Astrocyte (in vitro differentiated cells and primary cell): Measurements from ENCODE around the gene RGS1. TPM values are rescaled to one million over a fixed set of nuclear protein-coding genes. Genes with fewer than 3 reads are reported as not detected.

Experiments used
- DNase-seq: peaks from one replicate; pipeline ENCODE4 v3.0.0-alpha.2; 2010; ENCODE audit warnings: low read depth
- FAIRE-seq: peaks from 2 replicates; lab custom pipeline; 2011; peaks lifted over from hg19 to GRCh38; lab: Jason Lieb, UNC
- H2AFZ ChIP-seq: 2 replicates; pipeline ENCODE4 v1.6.0; 2012; ENCODE audit warnings: low read depth, low read length, inconsistent platforms
- H3K27ac ChIP-seq: 2 replicates; pipeline ENCODE4 v1.5.1; 2011; ENCODE audit warnings: low read depth, low read length, inconsistent platforms
- H3K27me3 ChIP-seq: 2 replicates; pipeline ENCODE4 v1.6.0; 2011; ENCODE audit warnings: low read length, inconsistent platforms; ENCODE audit not compliant: insufficient read depth
- H3K36me3 ChIP-seq: 2 replicates; pipeline ENCODE4 v1.5.1; 2011; ENCODE audit warnings: low read length, inconsistent platforms; ENCODE audit not compliant: insufficient read depth
- H3K4me1 ChIP-seq: 2 replicates; pipeline ENCODE4 v1.5.1; 2011; ENCODE audit warnings: low read length, inconsistent platforms; ENCODE audit not compliant: insufficient read depth
- H3K4me2 ChIP-seq: 2 replicates; pipeline ENCODE4 v1.6.0; 2012; ENCODE audit warnings: low read length, inconsistent platforms
- H3K4me3 ChIP-seq: 2 replicates; pipeline ENCODE4 v1.5.1; 2011; ENCODE audit warnings: low read depth, mild to moderate bottlenecking, low read length, inconsistent platforms; ENCODE audit not compliant: insufficient read depth
- H3K79me2 ChIP-seq: 2 replicates; pipeline ENCODE4 v1.6.0; 2012; ENCODE audit warnings: mild to moderate bottlenecking, low read length, inconsistent platforms; ENCODE audit not compliant: insufficient read depth
- H3K9ac ChIP-seq: 2 replicates; pipeline ENCODE4 v1.6.0; 2012; ENCODE audit warnings: mild to moderate bottlenecking, low read length, inconsistent platforms
- H3K9me3 ChIP-seq: 2 replicates; pipeline ENCODE4 v1.5.1; 2012; ENCODE audit warnings: low read depth, mild to moderate bottlenecking, low read length, inconsistent platforms; ENCODE audit not compliant: insufficient read depth
- H4K20me1 ChIP-seq: 2 replicates; pipeline ENCODE4 v1.6.0; 2012; ENCODE audit warnings: low read length, inconsistent platforms; ENCODE audit not compliant: insufficient read depth
- H3K27ac Mint-ChIP-seq: one replicate; pipeline ENCODE4 v1.8.0; 2021; ENCODE audit warnings: mild to moderate bottlenecking, mixed read lengths; ENCODE audit not compliant: unreplicated experiment
- H3K27me3 Mint-ChIP-seq: one replicate; pipeline ENCODE4 v1.8.0; 2021; ENCODE audit warnings: low read depth, mixed read lengths; ENCODE audit not compliant: unreplicated experiment
- H3K36me3 Mint-ChIP-seq: one replicate; pipeline ENCODE4 v1.8.0; 2021; ENCODE audit warnings: low read depth, mixed read lengths; ENCODE audit not compliant: unreplicated experiment
- H3K4me1 Mint-ChIP-seq: one replicate; pipeline ENCODE4 v1.8.0; 2021; ENCODE audit warnings: low read depth, mixed read lengths; ENCODE audit not compliant: unreplicated experiment
- H3K4me3 Mint-ChIP-seq: one replicate; pipeline ENCODE4 v1.8.0; 2021; ENCODE audit warnings: mild to moderate bottlenecking, moderate library complexity, mixed read lengths; ENCODE audit not compliant: unreplicated experiment
- H3K9me3 Mint-ChIP-seq: one replicate; pipeline ENCODE4 v1.8.0; 2021; ENCODE audit warnings: mild to moderate bottlenecking, mixed read lengths; ENCODE audit not compliant: unreplicated experiment
- CTCF ChIP-seq: IDR thresholded peaks from 2 replicates; pipeline ENCODE4 v1.5.1; 2011; ENCODE audit warnings: low read depth, mild to moderate bottlenecking, inconsistent platforms, low read length, moderate library complexity; ENCODE audit not compliant: insufficient read depth
- EZH2 ChIP-seq: IDR thresholded peaks from 2 replicates; pipeline ENCODE4 v1.6.1; 2012; ENCODE audit warnings: mild to moderate bottlenecking, low read length, inconsistent platforms; ENCODE audit not compliant: insufficient read depth
- total RNA-seq: library from RNA; stranded (reverse); gene quantifications from 2 replicates; pipeline ENCODE4 v1.2.1, GENCODE V29; 2021

Gene RGS1
- total RNA-seq, 1 donor from 2014 or later, result not detected

GRCh38 chr1:192587386-192588266, 12.1 kb downstream of the RGS1 start:
- H3K9ac ChIP-seq, result no peak overlapping the region
- H3K4me3 Mint-ChIP-seq, result no peak overlapping the region
- no peaks in the 10 kb centered on the region for H3K79me2 ChIP-seq
- peaks cover 4% of the 10 kb centered on the region for H3K4me1 ChIP-seq
- H3K36me3 Mint-ChIP-seq, result no peaks in the 10 kb centered on the region
- FAIRE-seq, result no peak
- H3K27ac Mint-ChIP-seq, result no peak overlapping the region
- H3K9me3 ChIP-seq, result no peaks in the 10 kb centered on the region
- H3K9me3 Mint-ChIP-seq, result no peaks in the 10 kb centered on the region
- H4K20me1 ChIP-seq, result no peaks in the 10 kb centered on the region
- no peaks in the 10 kb centered on the region for H3K27me3 Mint-ChIP-seq
- DNase-seq, result no peak
- H3K27ac ChIP-seq, result no peak overlapping the region
- H3K36me3 ChIP-seq, result no peaks in the 10 kb centered on the region
- H3K4me2 ChIP-seq, result no peak overlapping the region
- no peak overlapping the region for H3K4me3 ChIP-seq
- H3K4me1 Mint-ChIP-seq, result peaks cover 13% of the 10 kb centered on the region
- no peaks in the 10 kb centered on the region for H3K27me3 ChIP-seq
- H2AFZ ChIP-seq, result no peak overlapping the region
- TF ChIP-seq CTCF, result no peak
- no peak for TF ChIP-seq EZH2

GRCh38 chr1:192588546-192588945, 13.0 kb downstream of the RGS1 start:
- Mint-ChIP-seq H3K27me3 (no peaks in the 10 kb centered on the region), H3K4me1 (peaks cover 13% of the 10 kb centered on the region), H3K36me3 (no peaks in the 10 kb centered on the region), H3K27ac (no peak overlapping the region), H3K4me3 (no peak overlapping the region), H3K9me3 (no peaks in the 10 kb centered on the region)
- H3K4me2 ChIP-seq, result no peak overlapping the region
- FAIRE-seq (peak; percentile 32), DNase-seq (peak; percentile 76)
- H3K27me3 ChIP-seq, result no peaks in the 10 kb centered on the region
- no peaks in the 10 kb centered on the region for H3K36me3 ChIP-seq
- H3K9ac ChIP-seq, result no peak overlapping the region
- H3K9me3 ChIP-seq, result no peaks in the 10 kb centered on the region
- TF ChIP-seq CTCF, result no peak
- no peak for TF ChIP-seq EZH2
- no peak overlapping the region for H2AFZ ChIP-seq
- H3K4me3 ChIP-seq, result no peak overlapping the region
- no peaks in the 10 kb centered on the region for H3K79me2 ChIP-seq
- peaks cover 4% of the 10 kb centered on the region for H3K4me1 ChIP-seq
- H4K20me1 ChIP-seq, result no peaks in the 10 kb centered on the region
- no peak overlapping the region for H3K27ac ChIP-seq

- H3K27ac Mint-ChIP-seq, result no peak overlapping the region
These were observed 14.2 kb downstream of the RGS1 start for GRCh38 chr1:192589813-192590212.

More at GRCh38 chr1:192589813-192590212, 14.2 kb downstream of the RGS1 start:
- H4K20me1 ChIP-seq, result no peaks in the 10 kb centered on the region
- Mint-ChIP-seq H3K4me3 (no peak overlapping the region), H3K4me1 (peaks cover 13% of the 10 kb centered on the region), H3K9me3 (no peaks in the 10 kb centered on the region), H3K27me3 (no peaks in the 10 kb centered on the region), H3K36me3 (no peaks in the 10 kb centered on the region)
- no peaks in the 10 kb centered on the region for H3K79me2 ChIP-seq
- H3K4me1 ChIP-seq, result peaks cover 4% of the 10 kb centered on the region
- H3K36me3 ChIP-seq, result no peaks in the 10 kb centered on the region
- no peak overlapping the region for H3K4me2 ChIP-seq
- H3K4me3 ChIP-seq, result no peak overlapping the region
- no peaks in the 10 kb centered on the region for H3K27me3 ChIP-seq
- FAIRE-seq (no peak), DNase-seq (peak; percentile 43)
- H2AFZ ChIP-seq, result no peak overlapping the region
- no peak for TF ChIP-seq EZH2
- TF ChIP-seq CTCF, result no peak
- no peak overlapping the region for H3K9ac ChIP-seq
- H3K27ac ChIP-seq, result no peak overlapping the region
- H3K9me3 ChIP-seq, result no peaks in the 10 kb centered on the region
